ENCODE measurements around the gene DAPK1. TPM values are rescaled to one million over a fixed set of nuclear protein-coding genes. Genes with fewer than 3 reads are reported as not detected.

DAPK1 gene
- polyA plus RNA-seq, 2 of the 4 experiments (the other 2 are of a cell fraction), result 55.2 to 67.2 TPM

- H3K27ac ChIP-seq, result peak overlapping the region; percentile 15 to 91; a peak in 4 of 6 replicates
- WGBS (ENCODE audit: missing lambda C conversion rate), result 100% methylated on average over 3 of the region's 3 CpGs
- no peak overlapping the region for H3K4me2 ChIP-seq
- no peaks in the 10 kb centered on the region for H3K9me3 ChIP-seq
- no peak overlapping the region for H3K4me3 ChIP-seq
- FAIRE-seq (no peak), DNase-seq (ENCODE audit: low read depth in 1 of 2, low spot score in 1 of 2) (no peak), ATAC-seq (no peak)
- POLR2A ChIA-PET, result interaction anchor here (1.6 kb wide), 1 partner anchor 8 kb away, joined by 6 read pairs; the partner anchor contains the start of gene CTSL
- TF ChIP-seq BCL3 (IDR thresholded peaks at IDR 0.05) (no peak), JUNB (IDR thresholded peaks at IDR 0.05) (no peak)
- CTCF ChIA-PET, result interaction anchor here (1.6 kb wide), 1 partner anchor 94 kb away, joined by 4 read pairs; no protein-coding TSS in a partner anchor
- H3K4me1 ChIP-seq, result peaks cover 33% of the 10 kb centered on the region
These were observed 220.6 kb downstream of the DAPK1 start for GRCh38 chr9:87718231-87718630.

- no peak for TF ChIP-seq POLR2A (IDR thresholded peaks at IDR 0.05; ENCODE audit: low read length)
- no peak for TF ChIP-seq RCOR1 (IDR thresholded peaks at IDR 0.05; ENCODE audit: low read depth, low read length)
- no peak for TF ChIP-seq HDAC2 (IDR thresholded peaks at IDR 0.05)
- no peak for TF ChIP-seq SMC3 (IDR thresholded peaks at IDR 0.05)
- TF ChIP-seq KDM1A (IDR thresholded peaks at IDR 0.05; ENCODE audit: low read depth), result no peak
- no peak for TF ChIP-seq REST (IDR thresholded peaks at IDR 0.05)
- no peak for TF ChIP-seq NFE2L2 (conservative IDR thresholded peaks at IDR 0.05; ENCODE audit: low read length)
- TF ChIP-seq RARB (CRISPR knock-in tag; IDR thresholded peaks at IDR 0.05), result no peak
- TF ChIP-seq ELK1 (IDR thresholded peaks at IDR 0.05; ENCODE audit: low read depth, low read length), result no peak
- TF ChIP-seq CTCF (IDR thresholded peaks at IDR 0.05), result no peak
- no peak for TF ChIP-seq NPAS2 (CRISPR knock-in tag; IDR thresholded peaks at IDR 0.05; ENCODE audit: borderline replicate concordance)
- no peak for TF ChIP-seq HOXB13 (CRISPR knock-in tag; IDR thresholded peaks at IDR 0.05; ENCODE audit: low read depth)
- TF ChIP-seq KDM5A (IDR thresholded peaks at IDR 0.05), result no peak
- TF ChIP-seq CHD2 (IDR thresholded peaks at IDR 0.05; ENCODE audit: low read length, partially characterized antibody), result no peak
- no peak for TF ChIP-seq HOXB5 (CRISPR knock-in tag; IDR thresholded peaks at IDR 0.05)
- TF ChIP-seq HOXA7 (CRISPR knock-in tag; IDR thresholded peaks at IDR 0.05), result no peak
- no peaks in the 10 kb centered on the region for H3K9me3 ChIP-seq
- FAIRE-seq (no peak), ATAC-seq (no peak), DNase-seq (ENCODE audit: low read depth in 1 of 2, low spot score in 1 of 2) (no peak)
- H3K4me2 ChIP-seq, result no peak overlapping the region
- H3K4me1 ChIP-seq, result peaks cover 28% of the 10 kb centered on the region
- ChIA-PET CTCF (no interaction called here), POLR2A (no interaction called here)
- peak overlapping the region in 1 of 2 experiments; percentile 91; a peak in 4 of 6 replicates for H3K27ac ChIP-seq
- WGBS (ENCODE audit: missing lambda C conversion rate), result 92% methylated on average over 6 of the region's 6 CpGs
- H3K4me3 ChIP-seq, result no peak overlapping the region
These were observed 221.4 kb downstream of the DAPK1 start for GRCh38 chr9:87718852-87719612.

All from A549 (cell line).